HG02763 (cell line): Measurements from ENCODE around the gene GUCY2C.

ENCODE experiments used
- ATAC-seq: cut with Tn5 transposase; IDR thresholded peaks from one replicate; pipeline ENCODE4 v1.9.1; 2021; ENCODE audit warnings: mild to moderate bottlenecking, moderate library complexity; ENCODE audit not compliant: unreplicated experiment

GUCY2C gene

GRCh38 chr12:14575585-14575984 is 120.8 kb downstream of the GUCY2C start:
- no peak for ATAC-seq

- ATAC-seq: no peak
Observed at GRCh38 chr12:14573118-14573517, 123.3 kb downstream of the GUCY2C start.

GRCh38 chr12:14572401-14572800 is 124.0 kb downstream of the GUCY2C start:
- no peak for ATAC-seq

GRCh38 chr12:14571779-14572178 is 124.6 kb downstream of the GUCY2C start:
- no peak for ATAC-seq

GRCh38 chr12:14570231-14570630 is 126.2 kb downstream of the GUCY2C start:
- ATAC-seq: no peak

- no peak for ATAC-seq
Observed at GRCh38 chr12:14567351-14568162, 128.8 kb downstream of the GUCY2C start, which contains the start of gene PLBD1. TSS of gene PLBD1 (minus strand) at chr12:14567883. CDS start at chr12:14567696, 187 bp downstream.

GRCh38 chr12:14564336-14564959 is 132.0 kb downstream of the GUCY2C start:
- no peak for ATAC-seq

- no peak for ATAC-seq
Observed at GRCh38 chr12:14563046-14563445, 133.4 kb downstream of the GUCY2C start.
